Medulla oblongata (tissue), 1 donor: Measurements from ENCODE around the gene NFATC3.

Experiments
- DNase-seq: peaks from one replicate; pipeline ENCODE4 v3.0.0-alpha.2; 2015; ENCODE audit errors: extremely low spot score

Gene NFATC3

GRCh38 chr16:68072038-68072695 is 13.0 kb upstream of the NFATC3 start:
- DNase-seq, result no peak

DNA sequence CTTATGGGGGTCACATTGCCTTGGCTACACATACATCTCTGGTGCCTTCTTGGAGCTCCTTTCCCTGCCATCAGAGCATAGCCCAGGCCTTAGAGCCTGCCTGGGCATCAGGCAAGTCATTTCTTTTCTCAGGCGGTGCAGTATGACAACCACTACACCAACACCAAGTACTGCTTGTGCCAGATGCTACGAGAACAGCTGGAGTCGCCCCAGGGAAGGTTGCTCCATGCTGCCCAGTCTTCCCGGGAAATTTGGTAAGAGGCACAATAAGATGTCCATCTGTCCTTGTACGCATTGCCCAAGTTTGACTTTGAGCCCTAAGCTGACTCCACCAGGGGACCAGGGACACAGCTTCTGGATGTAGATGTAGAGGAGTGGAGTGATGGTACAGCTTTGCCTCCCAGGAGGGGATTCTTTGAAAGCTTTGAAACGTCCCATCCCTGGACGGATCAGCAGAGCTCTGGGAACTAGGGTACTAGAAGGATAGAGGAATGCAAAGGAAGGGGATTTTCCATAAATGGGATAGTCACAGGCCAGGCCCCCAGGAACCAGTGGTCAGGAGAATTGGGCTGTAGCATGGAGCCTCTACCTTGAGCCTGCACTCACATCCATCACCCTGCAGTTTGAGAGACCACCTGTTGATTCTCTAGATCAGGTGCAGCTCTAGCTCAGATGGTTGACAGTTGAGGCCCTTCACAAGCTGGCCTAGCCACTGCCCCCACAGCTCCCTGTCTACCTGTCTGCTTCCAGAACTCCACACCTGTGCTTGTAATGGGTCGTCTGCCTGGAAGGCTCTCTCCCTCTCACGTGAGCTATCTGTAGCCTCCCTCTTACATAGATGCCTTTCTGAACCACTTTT is 11.0 kb upstream of the NFATC3 start:
- no peak for DNase-seq

- no peak for DNase-seq
Measured at GRCh38 chr16:68074850-68075555, 10.2 kb upstream of the NFATC3 start.

DNA sequence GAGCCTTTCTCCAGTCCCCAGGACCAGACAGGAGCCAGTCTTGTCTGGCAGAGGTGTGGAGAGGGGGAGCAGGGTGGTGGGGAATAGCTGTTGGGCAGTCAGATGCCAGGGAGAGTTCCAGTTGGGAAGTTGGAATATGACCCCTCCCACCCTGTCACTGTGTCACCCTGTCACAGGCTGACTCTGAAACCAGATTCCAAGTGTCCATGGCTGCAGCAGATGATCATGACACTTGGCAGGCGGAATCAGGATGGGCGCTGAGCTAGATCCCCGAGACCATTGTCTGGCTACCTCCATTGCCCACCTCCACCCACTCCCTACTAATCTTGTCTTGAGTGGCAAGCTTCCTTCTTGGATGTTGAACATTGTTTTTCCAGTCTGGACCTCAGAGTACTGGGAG is 9.2 kb upstream of the NFATC3 start:
- no peak for DNase-seq

DNA sequence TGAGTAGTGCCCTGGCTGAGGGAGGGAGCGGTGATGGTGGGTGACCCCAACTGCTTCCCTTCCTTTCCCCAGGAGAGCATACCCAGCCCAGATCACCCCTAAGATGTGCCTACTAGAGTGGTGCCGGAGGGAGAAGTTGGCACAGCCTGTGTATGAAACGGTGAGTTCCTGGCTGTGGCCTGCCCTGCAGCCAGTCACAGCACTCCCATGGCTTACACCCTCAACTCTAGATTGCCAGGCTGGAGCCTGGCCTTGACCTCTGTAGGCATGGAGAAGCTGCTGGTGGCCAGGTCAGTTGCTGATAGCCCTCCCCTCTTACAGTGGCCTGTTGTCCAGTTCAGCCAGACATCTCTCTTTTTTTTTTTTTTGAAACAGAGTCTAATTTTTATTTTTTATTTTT is 8.6 kb upstream of the NFATC3 start:
- no peak for DNase-seq

GRCh38 chr16:68077866-68078700 is 7.1 kb upstream of the NFATC3 start:
- no peak for DNase-seq

- no peak for DNase-seq
Measured at GRCh38 chr16:68078701-68079375, 6.3 kb upstream of the NFATC3 start.

- no peak for DNase-seq
Measured at GRCh38 chr16:68079376-68079625, 5.9 kb upstream of the NFATC3 start.

DNA sequence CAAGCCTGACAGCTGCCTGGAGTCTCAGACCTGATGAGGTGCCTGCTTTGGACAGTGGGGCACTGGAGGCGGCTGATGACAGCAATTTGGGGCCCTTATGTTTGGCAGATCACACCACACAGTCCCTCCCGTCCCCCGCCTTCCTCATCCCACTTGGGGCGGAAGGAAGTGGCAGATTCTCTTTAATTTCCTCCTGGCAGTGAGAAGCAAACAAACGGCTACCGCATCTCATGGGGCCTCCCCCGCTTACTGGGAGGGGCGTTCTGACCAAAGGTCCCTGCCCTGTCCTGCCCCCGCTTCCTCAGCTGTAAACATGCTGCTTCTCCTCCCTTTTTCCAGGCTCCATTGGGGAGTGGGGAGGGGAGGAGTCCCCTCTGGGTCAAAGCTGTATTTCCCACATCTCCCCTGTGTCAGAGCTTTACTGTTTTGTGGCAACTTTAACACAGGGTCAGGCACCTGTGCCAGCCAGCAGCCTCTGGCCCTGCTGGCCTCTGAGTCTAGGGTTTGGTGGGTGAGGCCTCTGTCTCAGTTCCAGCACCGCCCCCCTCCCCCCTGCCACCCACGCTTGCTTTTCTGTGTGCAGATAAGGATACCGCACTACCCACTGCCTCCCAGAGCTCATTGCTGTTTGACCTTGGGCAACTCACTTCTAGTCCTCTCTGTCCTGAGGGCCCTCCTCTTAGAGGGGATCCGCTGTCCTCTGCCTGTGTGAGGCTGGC is 5.4 kb upstream of the NFATC3 start:
- peak; percentile 67 for DNase-seq

GRCh38 chr16:68081861-68082628 is 3.1 kb upstream of the NFATC3 start:
- peak; percentile 49 for DNase-seq

DNA sequence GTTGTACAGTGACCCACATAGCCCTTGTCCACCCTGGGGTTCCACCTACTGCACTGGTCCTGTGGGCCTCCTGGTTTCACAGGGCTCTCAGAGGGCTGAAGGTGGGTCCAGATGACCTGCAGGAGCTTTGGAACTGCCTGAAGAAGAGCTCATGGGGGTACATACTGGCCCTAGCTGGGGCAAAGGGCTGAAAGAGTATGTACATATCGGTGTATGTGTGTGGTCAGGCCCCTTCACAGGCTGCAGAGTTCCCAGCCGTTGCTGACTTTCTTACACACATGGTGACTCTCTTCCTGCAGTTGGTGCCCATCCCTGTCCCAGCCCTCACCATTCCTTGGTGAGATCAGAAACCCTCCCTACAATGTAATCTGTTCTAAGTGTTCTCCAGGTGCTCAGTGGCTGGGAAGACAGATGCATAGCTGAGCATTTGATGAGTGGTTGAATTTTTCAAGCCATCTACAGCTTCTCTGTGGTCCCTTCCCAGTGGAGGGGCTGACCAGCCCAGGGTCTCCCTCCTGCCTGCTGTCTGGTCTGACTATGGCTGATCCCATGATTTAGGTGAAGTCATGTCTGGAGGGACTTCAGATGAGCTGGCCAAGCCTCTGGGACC is 2.4 kb upstream of the NFATC3 start:
- DNase-seq, result no peak

DNA sequence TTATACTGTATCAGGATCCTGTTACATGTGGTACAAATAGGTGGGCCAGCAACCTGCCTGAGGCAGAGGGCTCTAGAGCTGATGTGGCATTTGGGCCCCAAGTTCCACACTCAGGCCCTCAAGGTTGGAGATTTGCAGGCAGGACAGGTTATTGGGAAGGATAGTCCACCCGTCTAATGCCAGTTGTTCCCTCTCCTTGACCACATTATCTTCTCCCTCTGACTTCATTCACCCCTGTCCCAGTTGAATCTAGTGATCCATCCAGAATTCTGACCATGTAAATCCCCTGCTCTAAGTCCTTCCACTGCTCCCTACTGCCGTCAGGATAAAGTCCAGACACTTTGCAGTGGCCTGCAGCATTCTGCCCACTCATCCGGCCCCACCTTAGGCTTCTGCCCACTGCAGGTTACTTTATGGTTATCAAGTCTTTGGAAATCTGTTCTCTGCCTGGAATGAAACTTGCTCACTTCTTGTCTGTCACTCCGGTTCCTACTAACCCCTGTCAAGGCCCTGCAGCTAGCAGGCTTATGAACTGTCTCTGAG is 1.9 kb upstream of the NFATC3 start:
- DNase-seq, result no peak

GRCh38 chr16:68083861-68084503 is 1.2 kb upstream of the NFATC3 start:
- DNase-seq, result no peak

DNA sequence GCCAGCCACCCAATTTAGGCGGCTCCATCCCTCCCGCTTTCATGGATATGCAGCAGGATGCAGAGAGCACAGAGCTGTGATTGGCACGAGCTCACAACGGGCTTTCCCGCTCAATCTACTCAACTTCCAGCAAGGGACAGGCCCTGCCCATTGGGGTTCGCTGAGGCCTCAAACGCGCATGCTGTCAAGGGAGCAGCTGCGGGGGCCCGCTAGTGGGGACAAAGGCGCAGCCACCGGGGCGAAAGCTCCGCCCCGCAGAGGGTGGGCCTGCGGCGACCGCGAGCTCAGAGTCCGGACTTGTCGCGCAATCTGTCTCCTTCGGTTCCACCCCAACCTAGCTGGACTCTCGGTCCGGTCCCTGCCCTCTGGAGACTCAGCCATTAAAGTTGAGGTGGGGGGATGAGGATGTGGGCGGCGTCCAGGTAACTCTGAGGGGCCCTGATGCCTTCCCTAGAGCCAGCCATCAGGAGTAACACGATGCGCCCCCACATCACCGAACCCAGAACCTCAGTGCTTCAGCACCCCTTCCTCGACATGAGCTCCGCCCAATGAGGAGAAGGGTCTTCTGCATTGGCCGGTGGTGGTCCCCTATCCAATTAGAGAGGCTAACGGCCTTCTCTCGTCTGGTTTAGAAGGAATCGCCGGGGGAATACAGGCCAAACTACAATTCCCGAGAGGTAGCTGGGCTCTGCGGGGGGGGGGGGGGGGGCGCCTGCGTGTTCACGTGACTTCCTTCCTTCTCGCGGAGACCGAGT is 489 bp upstream of the NFATC3 start:
- peak; percentile 95 for DNase-seq

DNA sequence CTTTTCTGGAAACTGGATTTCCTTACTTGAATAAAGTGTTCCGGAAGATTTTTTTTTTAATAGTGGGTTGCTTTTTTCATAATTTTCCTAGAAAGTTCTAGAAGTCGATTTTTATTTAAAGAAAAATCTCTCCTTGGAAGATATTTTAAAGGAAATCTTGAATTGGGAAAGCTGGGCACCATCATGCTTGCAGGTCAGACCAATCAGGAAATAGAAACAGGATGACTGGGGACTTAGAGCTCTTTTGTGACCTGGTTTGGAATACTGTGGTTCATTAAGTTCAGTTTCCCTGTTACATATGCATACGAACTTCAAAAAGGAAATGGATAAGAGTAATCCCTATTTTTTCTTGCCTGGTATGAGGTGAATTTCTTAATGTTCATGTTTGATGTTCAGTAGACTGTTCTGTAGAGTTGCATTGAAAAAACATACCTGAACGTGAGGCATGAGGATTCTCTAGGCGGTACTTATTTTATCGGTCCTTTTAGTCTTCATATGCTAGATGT is 1.2 kb downstream of the NFATC3 start:
- DNase-seq, result peak; percentile 53

GRCh38 chr16:68086860-68087268 is 1.7 kb downstream of the NFATC3 start:
- no peak for DNase-seq

DNA sequence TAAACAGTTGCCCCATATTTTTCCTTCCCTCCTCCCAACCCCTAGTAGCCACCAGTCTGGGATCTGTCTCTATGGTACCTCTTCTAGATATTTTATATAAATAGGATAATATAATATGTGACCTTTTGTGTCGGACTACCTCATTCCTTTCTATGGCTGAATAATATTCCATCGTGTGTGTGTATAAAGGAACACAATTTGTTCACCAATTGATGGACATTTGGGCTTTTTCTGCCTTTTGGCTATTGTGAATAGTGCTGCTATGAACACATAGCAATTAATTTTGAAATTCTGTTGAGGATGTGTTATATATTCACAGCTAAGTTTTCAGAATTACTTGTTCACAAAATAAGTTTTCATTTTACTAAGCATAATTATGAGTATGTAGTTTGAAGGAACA is 2.5 kb downstream of the NFATC3 start:
- no peak for DNase-seq
